ENCODE data around the gene MADD. TPM values are rescaled to one million over a fixed set of nuclear protein-coding genes. Genes with fewer than 3 reads are reported as not detected.

The MADD gene
- total RNA-seq, 1 donor from 2014 or later, result 9.0 TPM

DNA sequence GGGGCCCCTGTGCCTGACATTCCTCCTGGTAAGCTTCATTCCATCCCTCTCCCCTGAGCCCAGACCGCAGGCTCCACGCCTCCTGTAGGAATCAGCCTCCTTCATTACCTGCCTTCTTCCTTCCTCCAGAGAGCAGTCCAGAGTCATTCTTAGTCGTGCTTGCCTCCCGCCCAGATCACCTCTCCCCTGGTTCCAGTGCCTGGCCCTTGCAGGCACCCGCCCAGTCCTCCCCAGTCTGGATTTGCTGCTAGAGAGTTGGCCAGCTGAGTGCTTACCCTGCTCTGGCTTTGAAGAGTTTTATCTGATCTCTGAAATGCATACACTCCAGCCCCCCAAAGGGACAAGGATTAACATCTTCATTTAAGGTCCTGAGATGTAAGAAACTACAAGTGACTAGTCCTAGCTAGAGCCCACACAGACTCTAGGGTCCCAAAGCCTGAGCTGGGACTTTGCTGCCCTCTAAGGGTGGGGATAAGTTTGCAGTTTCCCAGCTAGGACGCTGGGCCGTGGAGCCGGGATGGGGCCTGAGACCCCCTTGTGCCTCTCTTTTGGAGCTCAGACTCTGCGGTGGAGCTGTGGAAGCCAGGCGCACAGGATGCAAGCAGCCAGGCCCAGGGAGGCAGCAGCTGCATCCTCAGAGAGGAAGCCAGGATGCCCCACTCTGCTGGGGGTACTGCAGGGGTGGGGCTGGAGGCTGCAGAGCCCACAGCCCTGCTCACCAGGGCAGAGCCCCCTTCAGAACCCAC is 10.5 kb upstream of the MADD start:
- FAIRE-seq (no peak), DNase-seq (ENCODE audit: low read depth) (no peak)
- H3K4me3 ChIP-seq (ENCODE audit: low read depth, low read length), result no peak overlapping the region
- H3K27me3 ChIP-seq (ENCODE audit: control insufficient read depth, insufficient read depth, low read length), result no peaks in the 10 kb centered on the region
- no peaks in the 10 kb centered on the region for H3K36me3 ChIP-seq (ENCODE audit: control insufficient read depth, insufficient read depth, low read length)
- TF ChIP-seq, protein P1, sequence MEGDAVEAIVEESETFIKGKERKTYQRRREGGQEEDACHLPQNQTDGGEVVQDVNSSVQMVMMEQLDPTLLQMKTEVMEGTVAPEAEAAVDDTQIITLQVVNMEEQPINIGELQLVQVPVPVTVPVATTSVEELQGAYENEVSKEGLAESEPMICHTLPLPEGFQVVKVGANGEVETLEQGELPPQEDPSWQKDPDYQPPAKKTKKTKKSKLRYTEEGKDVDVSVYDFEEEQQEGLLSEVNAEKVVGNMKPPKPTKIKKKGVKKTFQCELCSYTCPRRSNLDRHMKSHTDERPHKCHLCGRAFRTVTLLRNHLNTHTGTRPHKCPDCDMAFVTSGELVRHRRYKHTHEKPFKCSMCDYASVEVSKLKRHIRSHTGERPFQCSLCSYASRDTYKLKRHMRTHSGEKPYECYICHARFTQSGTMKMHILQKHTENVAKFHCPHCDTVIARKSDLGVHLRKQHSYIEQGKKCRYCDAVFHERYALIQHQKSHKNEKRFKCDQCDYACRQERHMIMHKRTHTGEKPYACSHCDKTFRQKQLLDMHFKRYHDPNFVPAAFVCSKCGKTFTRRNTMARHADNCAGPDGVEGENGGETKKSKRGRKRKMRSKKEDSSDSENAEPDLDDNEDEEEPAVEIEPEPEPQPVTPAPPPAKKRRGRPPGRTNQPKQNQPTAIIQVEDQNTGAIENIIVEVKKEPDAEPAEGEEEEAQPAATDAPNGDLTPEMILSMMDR (IDR thresholded peaks at IDR 0.05; ENCODE audit: insufficient read depth, low read length, severe bottlenecking), result peak; percentile 74

DNA sequence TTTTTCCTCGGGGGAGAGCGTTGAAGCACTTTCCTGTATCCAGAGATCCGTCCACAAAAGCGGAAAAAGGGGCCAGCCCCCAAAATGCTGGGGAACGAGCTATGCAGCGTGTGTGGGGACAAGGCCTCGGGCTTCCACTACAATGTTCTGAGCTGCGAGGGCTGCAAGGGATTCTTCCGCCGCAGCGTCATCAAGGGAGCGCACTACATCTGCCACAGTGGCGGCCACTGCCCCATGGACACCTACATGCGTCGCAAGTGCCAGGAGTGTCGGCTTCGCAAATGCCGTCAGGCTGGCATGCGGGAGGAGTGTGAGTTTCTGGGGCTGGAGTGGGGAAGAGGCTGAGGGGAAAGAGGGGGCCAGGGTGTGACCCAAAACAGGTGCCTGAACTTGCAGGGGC is 9.6 kb upstream of the MADD start:
- H3K27me3 ChIP-seq (ENCODE audit: control insufficient read depth, insufficient read depth, low read length), result no peaks in the 10 kb centered on the region
- H3K36me3 ChIP-seq (ENCODE audit: control insufficient read depth, insufficient read depth, low read length), result no peaks in the 10 kb centered on the region
- no peak overlapping the region for H3K4me3 ChIP-seq (ENCODE audit: low read depth, low read length)
- DNase-seq (ENCODE audit: low read depth) (no peak), FAIRE-seq (no peak)
- TF ChIP-seq, protein P1 (IDR thresholded peaks at IDR 0.05; ENCODE audit: insufficient read depth, low read length, severe bottlenecking), result no peak

DNA sequence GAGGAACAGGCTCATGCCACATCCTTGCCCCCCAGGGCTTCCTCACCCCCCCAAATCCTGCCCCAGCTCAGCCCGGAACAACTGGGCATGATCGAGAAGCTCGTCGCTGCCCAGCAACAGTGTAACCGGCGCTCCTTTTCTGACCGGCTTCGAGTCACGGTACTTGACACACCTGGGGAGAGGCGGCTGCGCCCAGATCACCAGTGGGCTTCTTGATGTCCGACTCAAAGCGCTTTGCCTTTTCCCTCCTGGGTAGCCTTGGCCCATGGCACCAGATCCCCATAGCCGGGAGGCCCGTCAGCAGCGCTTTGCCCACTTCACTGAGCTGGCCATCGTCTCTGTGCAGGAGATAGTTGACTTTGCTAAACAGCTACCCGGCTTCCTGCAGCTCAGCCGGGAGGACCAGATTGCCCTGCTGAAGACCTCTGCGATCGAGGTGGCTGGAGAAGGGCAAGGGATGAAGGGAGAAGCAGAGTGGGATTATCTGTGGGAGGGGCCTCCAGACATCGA is 8.6 kb upstream of the MADD start:
- Histone ChIP-seq H3K36me3 (ENCODE audit: control insufficient read depth, insufficient read depth, low read length) (no peaks in the 10 kb centered on the region), H3K4me3 (ENCODE audit: low read depth, low read length) (no peak overlapping the region), H3K27me3 (ENCODE audit: control insufficient read depth, insufficient read depth, low read length) (no peaks in the 10 kb centered on the region)
- TF ChIP-seq, protein P1 (IDR thresholded peaks at IDR 0.05; ENCODE audit: insufficient read depth, low read length, severe bottlenecking), result no peak
- DNase-seq (ENCODE audit: low read depth), result no peak
- no peak for FAIRE-seq

DNA sequence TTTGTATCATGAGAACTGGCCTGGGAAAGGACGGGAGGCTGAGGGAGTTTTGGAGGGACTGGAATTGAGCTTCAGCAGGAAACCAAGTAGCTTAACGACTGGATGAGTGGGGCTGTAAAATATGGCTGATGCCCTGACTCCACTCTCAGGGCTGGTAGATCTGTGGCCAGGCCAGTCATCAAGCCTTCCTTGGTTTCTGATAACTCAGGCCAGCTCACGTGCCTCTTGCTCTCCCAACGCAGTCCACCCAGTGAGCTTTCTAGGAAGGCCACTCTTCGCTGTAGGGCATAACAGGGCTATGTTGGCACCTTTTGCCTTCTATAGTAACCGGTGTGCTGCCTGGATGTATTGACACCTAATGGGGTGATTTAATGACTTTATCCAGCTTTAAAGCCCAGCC is 5.8 kb upstream of the MADD start:
- TF ChIP-seq, protein P1 (IDR thresholded peaks at IDR 0.05; ENCODE audit: insufficient read depth, low read length, severe bottlenecking), result no peak
- no peak for DNase-seq (ENCODE audit: low read depth)
- FAIRE-seq, result no peak

DNA sequence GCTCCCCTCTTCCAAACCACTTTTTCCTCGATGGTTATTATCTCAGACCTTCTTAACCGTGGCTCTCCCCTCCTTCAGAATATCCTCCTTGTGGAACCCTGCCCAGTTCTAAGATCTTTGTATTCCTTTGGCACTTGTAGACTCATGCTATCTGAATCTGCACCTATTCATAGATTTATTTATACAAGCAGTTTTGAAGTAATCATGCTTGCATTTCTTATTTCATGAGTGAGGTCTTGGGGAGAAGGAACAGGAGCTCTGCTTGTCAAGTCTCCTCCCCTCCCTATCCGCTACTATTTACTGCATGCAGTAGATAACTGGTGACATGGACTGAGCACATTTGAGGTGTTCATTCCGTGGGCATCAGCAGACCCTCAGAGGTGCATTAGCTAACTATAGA is 5.4 kb upstream of the MADD start:
- no peak for FAIRE-seq
- Histone ChIP-seq H3K4me3 (ENCODE audit: low read depth, low read length) (no peak overlapping the region), H3K27me3 (ENCODE audit: control insufficient read depth, insufficient read depth, low read length) (no peaks in the 10 kb centered on the region), H3K36me3 (ENCODE audit: control insufficient read depth, insufficient read depth, low read length) (no peaks in the 10 kb centered on the region)
- no peak for DNase-seq (ENCODE audit: low read depth)
- TF ChIP-seq, protein P1 (IDR thresholded peaks at IDR 0.05; ENCODE audit: insufficient read depth, low read length, severe bottlenecking), result no peak

More for the DNA sequence above, 5.8 kb upstream of the MADD start:
- no peaks in the 10 kb centered on the region for H3K36me3 ChIP-seq (ENCODE audit: control insufficient read depth, insufficient read depth, low read length)
- H3K27me3 ChIP-seq (ENCODE audit: control insufficient read depth, insufficient read depth, low read length), result no peaks in the 10 kb centered on the region
- no peak overlapping the region for H3K4me3 ChIP-seq (ENCODE audit: low read depth, low read length)
